Activated T-cell treated with anti-CD3 and anti-CD28 coated beads, Interleukin-2, amount 50 U/mL, for 72 hours (primary cell): ENCODE data around the gene RPS18. TPM values are rescaled to one million over a fixed set of nuclear protein-coding genes. Genes with fewer than 3 reads are reported as not detected.
"Not testable (repeated sequence)": the region's sequence is repeated elsewhere in the genome, so short reads cannot be mapped to it uniquely, and the experiment has no call there.

ENCODE experiments used
- ATAC-seq, 2 donors: fragments of 150-1000 bp; cut with Tn5 transposase; replicated peaks in 1 of 2; 2 replicates each; pipeline ENCODE4 v1.10.0; 2021; ENCODE audit warnings: moderate library complexity in 2 of 2, mild to moderate bottlenecking in 1 of 2
- DNase-seq, 2 donors: peaks; one replicate each; pipeline ENCODE4 v3.0.0; 2021 to 2022; ENCODE audit warnings: mixed read lengths in 1 of 2
- H3K27ac Mint-ChIP-seq: one replicate; pipeline ENCODE4 v1.8.0; 2022; ENCODE audit warnings: mild to moderate bottlenecking, moderate library complexity, mixed read lengths
- H3K27me3 Mint-ChIP-seq: one replicate; pipeline ENCODE4 v1.8.0; 2022; ENCODE audit warnings: low read depth, mixed read lengths
- H3K36me3 Mint-ChIP-seq, 2 donors: one replicate each; pipeline ENCODE4 v1.8.0; 2022; ENCODE audit warnings: mixed read lengths in 2 of 2, mild to moderate bottlenecking in 1 of 2; ENCODE audit not compliant: insufficient read depth in 2 of 2
- H3K4me1 Mint-ChIP-seq: one replicate; pipeline ENCODE4 v1.8.0; 2022; ENCODE audit warnings: low read depth, mixed read lengths
- H3K4me3 Mint-ChIP-seq, 2 donors: one replicate each; pipeline ENCODE4 v1.8.0; 2022; ENCODE audit warnings: mild to moderate bottlenecking in 2 of 2, mixed read lengths in 2 of 2, moderate library complexity in 2 of 2
- H3K9me3 Mint-ChIP-seq, 2 donors: one replicate each; pipeline ENCODE4 v1.8.0; 2022; ENCODE audit warnings: mixed read lengths in 2 of 2
- total RNA-seq, 2 donors: library from RNA; stranded (reverse); gene quantifications; one replicate each; pipeline ENCODE4 v1.2.3, GENCODE V29; 2022

RPS18 gene
- total RNA-seq, 2 donors from 2014 or later = 4,335 to 4,825 TPM

GRCh38 chr6:33275795-33276580 is 4.1 kb downstream of the RPS18 start:
- Mint-ChIP-seq H3K4me1 (peaks cover 67% of the 10 kb centered on the region), H3K36me3 (peaks cover 26 to 49% of the 10 kb centered on the region in 2 donors), H3K27ac (peak overlapping the region; percentile 98), H3K4me3 (peak overlapping the region; percentile 94 to 98)
- not testable (repeated sequence) for ATAC-seq, H3K9me3 Mint-ChIP-seq, DNase-seq, H3K27me3 Mint-ChIP-seq

DNA sequence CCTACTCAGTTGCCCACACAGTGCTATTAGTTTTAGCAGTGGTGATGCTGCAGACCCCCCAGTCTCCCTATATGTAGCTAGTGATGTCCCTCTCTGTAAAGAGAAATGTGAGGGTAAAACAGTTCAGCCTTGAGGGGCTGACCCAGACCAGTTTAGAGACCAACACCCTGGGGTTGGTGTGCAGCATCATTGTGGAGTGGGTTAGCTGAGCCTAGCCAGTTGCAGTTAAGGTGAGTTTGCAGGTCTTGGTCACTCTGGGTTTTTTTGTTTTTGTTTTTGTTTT is 4.6 kb downstream of the RPS18 start:
- H3K36me3 Mint-ChIP-seq = peaks cover 26 to 46% of the 10 kb centered on the region in 2 donors
- no peaks in the 10 kb centered on the region for H3K27me3 Mint-ChIP-seq
- ATAC-seq (no peak), DNase-seq (no peak)
- H3K4me3 Mint-ChIP-seq = peak overlapping the region; percentile 94 to 98
- H3K9me3 Mint-ChIP-seq = no peaks in the 10 kb centered on the region
- H3K4me1 Mint-ChIP-seq = peaks cover 67% of the 10 kb centered on the region
- peak overlapping the region; percentile 79 for H3K27ac Mint-ChIP-seq

- peak within 1 kb of the TSS; percentile 94 to 98 for H3K4me3 Mint-ChIP-seq
- peaks cover 21 to 41% of the 10 kb centered on the region in 2 donors for H3K36me3 Mint-ChIP-seq
- H3K9me3 Mint-ChIP-seq = no peaks in the 10 kb centered on the region
- peak; percentile 77 to 80 for ATAC-seq
- H3K27me3 Mint-ChIP-seq = no peaks in the 10 kb centered on the region
- peak within 1 kb of the TSS; percentile 98 for H3K27ac Mint-ChIP-seq
- peaks cover 65% of the 10 kb centered on the region for H3K4me1 Mint-ChIP-seq
- peak; percentile 86 to 87 for DNase-seq
These were observed 5.2 kb downstream of the RPS18 start, which contains the start of gene B3GALT4 for GRCh38 chr6:33276864-33277662. TSS of gene B3GALT4 (plus strand) at chr6:33277123. CDS start at chr6:33277420, 297 bp downstream.

DNA sequence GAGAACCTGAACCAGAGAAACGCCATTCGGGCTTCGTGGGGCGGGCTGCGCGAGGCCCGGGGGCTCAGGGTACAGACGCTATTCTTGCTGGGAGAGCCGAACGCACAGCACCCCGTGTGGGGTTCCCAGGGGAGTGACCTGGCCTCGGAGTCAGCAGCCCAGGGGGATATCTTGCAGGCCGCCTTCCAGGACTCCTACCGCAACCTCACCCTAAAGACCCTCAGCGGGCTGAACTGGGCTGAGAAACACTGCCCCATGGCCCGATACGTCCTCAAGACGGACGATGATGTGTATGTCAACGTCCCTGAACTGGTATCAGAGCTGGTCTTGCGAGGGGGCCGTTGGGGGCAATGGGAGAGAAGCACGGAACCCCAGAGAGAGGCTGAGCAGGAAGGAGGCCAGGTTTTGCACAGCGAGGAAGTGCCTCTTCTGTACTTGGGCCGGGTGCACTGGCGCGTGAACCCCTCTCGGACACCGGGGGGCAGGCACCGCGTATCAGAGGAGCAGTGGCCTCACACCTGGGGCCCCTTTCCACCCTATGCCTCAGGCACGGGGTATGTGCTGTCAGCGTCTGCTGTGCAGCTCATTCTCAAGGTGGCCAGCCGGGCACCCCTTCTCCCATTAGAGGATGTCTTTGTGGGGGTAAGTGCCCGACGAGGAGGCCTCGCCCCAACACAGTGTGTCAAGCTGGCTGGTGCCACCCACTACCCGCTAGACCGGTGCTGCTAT is 6.0 kb downstream of the RPS18 start:
- peak overlapping the region; percentile 94 to 98 for H3K4me3 Mint-ChIP-seq
- peaks cover 16 to 33% of the 10 kb centered on the region in 2 donors for H3K36me3 Mint-ChIP-seq
- H3K4me1 Mint-ChIP-seq = peaks cover 57% of the 10 kb centered on the region
- DNase-seq (peak; percentile 44 to 45), ATAC-seq (peak; percentile 5 to 10)
- no peaks in the 10 kb centered on the region for H3K9me3 Mint-ChIP-seq
- H3K27ac Mint-ChIP-seq = peak overlapping the region; percentile 89
- H3K27me3 Mint-ChIP-seq = no peaks in the 10 kb centered on the region

- peak overlapping the region; percentile 94 to 98 for H3K4me3 Mint-ChIP-seq
These were observed 6.5 kb downstream of the RPS18 start for GRCh38 chr6:33278392-33278741.

DNA sequence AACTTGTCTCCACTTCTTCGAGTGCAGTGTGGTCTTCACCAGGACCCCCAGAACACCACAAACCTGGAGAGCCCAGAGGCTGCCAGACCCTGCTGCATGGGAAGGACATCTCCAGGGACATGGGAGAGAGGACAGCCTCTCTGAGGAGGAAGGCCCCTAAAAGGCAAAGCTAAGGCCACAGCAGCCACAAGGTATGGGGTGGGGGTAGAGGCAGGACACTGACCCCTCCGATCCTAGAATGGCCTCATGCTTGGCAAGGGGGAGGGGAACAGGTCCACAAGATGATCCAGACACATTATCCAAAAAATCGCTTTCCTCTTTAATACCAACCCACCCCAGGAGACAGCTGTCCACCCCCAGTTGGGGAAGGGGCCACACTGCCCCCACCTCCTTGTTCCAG is 6.9 kb downstream of the RPS18 start:
- peaks cover 10 to 23% of the 10 kb centered on the region in 2 donors for H3K36me3 Mint-ChIP-seq
- ATAC-seq (no peak), DNase-seq (no peak)
- no peaks in the 10 kb centered on the region for H3K27me3 Mint-ChIP-seq
- no peak overlapping the region for H3K4me3 Mint-ChIP-seq
- H3K27ac Mint-ChIP-seq = peak overlapping the region; percentile 70
- no peaks in the 10 kb centered on the region for H3K9me3 Mint-ChIP-seq
- H3K4me1 Mint-ChIP-seq = peaks cover 49% of the 10 kb centered on the region

More at GRCh38 chr6:33278392-33278741, 6.5 kb downstream of the RPS18 start:
- DNase-seq (no peak), ATAC-seq (no peak)
- Mint-ChIP-seq H3K27me3 (no peaks in the 10 kb centered on the region), H3K27ac (peak overlapping the region; percentile 70), H3K9me3 (no peaks in the 10 kb centered on the region), H3K4me1 (peaks cover 53% of the 10 kb centered on the region), H3K36me3 (peaks cover 10 to 28% of the 10 kb centered on the region in 2 donors)

GRCh38 chr6:33279257-33279695 is 7.4 kb downstream of the RPS18 start:
- H3K36me3 Mint-ChIP-seq = peaks cover 8 to 20% of the 10 kb centered on the region in 2 donors
- H3K27me3 Mint-ChIP-seq = no peaks in the 10 kb centered on the region
- ATAC-seq (no peak), DNase-seq (no peak)
- H3K4me1 Mint-ChIP-seq = peaks cover 44% of the 10 kb centered on the region
- no peaks in the 10 kb centered on the region for H3K9me3 Mint-ChIP-seq
- no peak overlapping the region for H3K4me3 Mint-ChIP-seq
- H3K27ac Mint-ChIP-seq = no peak overlapping the region

GRCh38 chr6:33279971-33280511 is 8.2 kb downstream of the RPS18 start:
- no peak for DNase-seq
- no peak overlapping the region for H3K4me3 Mint-ChIP-seq
- ATAC-seq = no peak
- peaks cover 0 to 13% of the 10 kb centered on the region in 2 donors for H3K36me3 Mint-ChIP-seq
- H3K27me3 Mint-ChIP-seq = no peaks in the 10 kb centered on the region
- peak overlapping the region; percentile 18 for H3K27ac Mint-ChIP-seq
- H3K4me1 Mint-ChIP-seq = peaks cover 36% of the 10 kb centered on the region
- no peaks in the 10 kb centered on the region for H3K9me3 Mint-ChIP-seq

GRCh38 chr6:33280539-33280938 is 8.7 kb downstream of the RPS18 start:
- ATAC-seq = no peak
- Mint-ChIP-seq H3K4me3 (no peak overlapping the region), H3K36me3 (peaks cover 0 to 8% of the 10 kb centered on the region in 2 donors), H3K9me3 (no peaks in the 10 kb centered on the region), H3K27me3 (no peaks in the 10 kb centered on the region), H3K27ac (peak overlapping the region; percentile 23), H3K4me1 (peaks cover 31% of the 10 kb centered on the region)
- DNase-seq = no peak

GRCh38 chr6:33285214-33285613 is 13.3 kb downstream of the RPS18 start:
- H3K27me3 Mint-ChIP-seq = not testable (repeated sequence)
- peaks cover 10 to 11% of the 10 kb centered on the region in 2 donors for H3K36me3 Mint-ChIP-seq

DNA sequence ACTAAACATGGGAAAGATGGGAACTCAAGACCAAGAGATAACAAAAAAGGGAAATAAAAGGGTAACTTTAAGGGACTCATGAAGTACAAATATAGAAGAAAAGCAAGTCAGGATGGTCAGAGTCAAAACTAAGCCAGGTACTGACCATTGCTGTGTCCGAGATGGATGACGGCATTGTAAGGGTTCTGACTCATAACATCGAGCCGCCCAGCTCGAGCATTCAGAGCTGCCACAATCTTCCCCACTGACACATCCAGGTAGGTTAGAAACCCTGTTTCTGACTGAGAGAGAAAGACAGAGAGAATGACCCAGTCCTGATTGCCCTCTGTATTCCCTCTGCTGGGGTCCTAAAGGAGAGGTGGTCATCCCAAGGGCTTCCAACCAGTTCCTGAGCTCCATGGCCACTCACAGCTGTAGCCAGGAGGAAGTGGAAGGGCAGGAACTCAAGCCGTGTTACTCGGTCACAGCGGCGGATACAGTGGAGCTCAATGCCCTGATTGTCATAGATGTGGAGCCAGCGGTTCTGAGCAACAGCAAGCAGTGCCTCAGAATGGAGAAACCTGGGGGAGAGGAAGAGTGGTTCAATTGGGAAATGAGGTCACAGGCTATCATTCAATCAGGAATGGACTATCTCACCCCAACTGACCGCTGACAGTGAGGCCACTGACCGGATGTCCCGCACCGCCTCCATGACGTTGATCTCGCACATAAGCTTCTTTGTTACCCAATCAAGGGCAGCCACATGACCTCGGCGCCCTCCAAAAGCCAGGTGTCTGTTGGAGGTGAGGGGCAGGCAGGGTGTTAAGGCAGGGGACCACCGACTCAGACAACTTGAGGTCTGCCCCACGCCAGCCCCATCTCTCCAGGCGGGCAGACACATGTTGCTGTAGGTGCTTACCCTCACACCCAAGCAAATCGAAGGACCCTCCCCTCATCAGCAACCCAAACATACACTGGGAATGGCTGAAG is 15.4 kb downstream of the RPS18 start:
- Mint-ChIP-seq H3K27ac (peak overlapping the region; percentile 51), H3K4me1 (peaks cover 49% of the 10 kb centered on the region), H3K9me3 (no peaks in the 10 kb centered on the region), H3K27me3 (no peaks in the 10 kb centered on the region), H3K36me3 (peaks cover 10 to 14% of the 10 kb centered on the region in 2 donors), H3K4me3 (peak overlapping the region; percentile 97 to 99)
- DNase-seq (no peak), ATAC-seq (no peak)

More at GRCh38 chr6:33285214-33285613, 13.3 kb downstream of the RPS18 start:
- peaks cover 37% of the 10 kb centered on the region for H3K4me1 Mint-ChIP-seq
- H3K9me3 Mint-ChIP-seq, H3K27ac Mint-ChIP-seq, ATAC-seq, DNase-seq, H3K4me3 Mint-ChIP-seq: not testable (repeated sequence)
